SK-N-SH (cell line): ENCODE measurements around the gene SAMD1. TPM values are rescaled to one million over a fixed set of nuclear protein-coding genes. Genes with fewer than 3 reads are reported as not detected.

ENCODE experiments used
- CTCF ChIA-PET: fragments of 300-600, 350-600 bp; formaldehyde crosslinking; extraction: SDS; loops from one replicate; lab custom pipeline; 2021; lab: Yijun Ruan, JAX
- POLR2A ChIA-PET: fragments of 350-600 bp; sonication (Branson Sonifier 250); formaldehyde crosslinking; extraction: SDS; loops from one replicate; lab custom pipeline; 2020; ENCODE audit warnings: antibody characterized with exemption, inconsistent platforms; lab: Yijun Ruan, JAX
- DNase-seq: peaks from one replicate; pipeline ENCODE4 v3.0.0; 2012
- H2AFZ ChIP-seq: fragments of 200-600 bp; sonication (generic); 2 replicates; pipeline ENCODE4 v1.8.1; 2016; ENCODE audit warnings: antibody characterized with exemption, mild to moderate bottlenecking, low read depth
- H3F3A ChIP-seq: fragments of 200-600 bp; sonication (generic); replicated peaks from 2 replicates; pipeline ENCODE3; 2016; ENCODE audit warnings: antibody characterized with exemption, mild to moderate bottlenecking; ENCODE audit not compliant: insufficient read depth
- H3K27ac ChIP-seq, 2 experiments: fragments of 200-500 bp in 1 of 2; fragments of 200-600 bp in 1 of 2; sonication (Bioruptor generic) in 1 of 2; sonication (generic), shearing (Covaris generic) in 1 of 2; 2 replicates each; pipeline versions ENCODE4 v1.5.1 to v1.6.1; 2014 to 2016; ENCODE audit warnings: low read depth in 2 of 2, inconsistent platforms in 1 of 2, low read length in 1 of 2, mild to moderate bottlenecking in 1 of 2, mixed read lengths in 1 of 2
- H3K27me3 ChIP-seq: fragments of 200-600 bp; sonication (generic), shearing (Covaris generic); 2 replicates; pipeline ENCODE4 v1.6.1; 2016; ENCODE audit warnings: mixed run types; ENCODE audit not compliant: insufficient read depth
- H3K36me3 ChIP-seq, 2 experiments: fragments of 200-500 bp in 1 of 2; fragments of 200-600 bp in 1 of 2; sonication (Bioruptor generic) in 1 of 2; sonication (generic) in 1 of 2; replicated peaks in 1 of 2; 2 replicates each; pipeline versions ENCODE3 to v1.5.1; 2014 to 2016; ENCODE audit warnings: low read length in 1 of 2, mild to moderate bottlenecking in 1 of 2; ENCODE audit not compliant: insufficient read depth in 2 of 2, control insufficient read depth in 1 of 2
- H3K4me1 ChIP-seq, 2 experiments: fragments of 200-500 bp in 1 of 2; fragments of 200-600 bp in 1 of 2; sonication (Bioruptor generic) in 1 of 2; sonication (generic), shearing (Covaris generic) in 1 of 2; 2 replicates each; pipeline versions ENCODE4 v1.5.1 to v1.6.1; 2014 to 2016; ENCODE audit warnings: low read depth in 1 of 2, low read length in 1 of 2, mixed run types in 1 of 2; ENCODE audit not compliant: insufficient read depth in 2 of 2, control insufficient read depth in 1 of 2
- H3K4me2 ChIP-seq: fragments of 200-600 bp; sonication (generic), shearing (Covaris generic); 2 replicates; pipeline ENCODE4 v1.6.1; 2017; ENCODE audit warnings: mixed run types
- H3K4me3 ChIP-seq, 2 experiments: fragments of 200-500 bp in 1 of 2; fragments of 200-600 bp in 1 of 2; sonication (Bioruptor generic) in 1 of 2; sonication (generic), shearing (Covaris generic) in 1 of 2; 2 replicates each; pipeline versions ENCODE4 v1.5.1 to v1.8.1; 2014 to 2016; ENCODE audit warnings: low read depth in 2 of 2, inconsistent platforms in 1 of 2, low read length in 1 of 2, mild to moderate bottlenecking in 1 of 2, mixed read lengths in 1 of 2, moderate library complexity in 1 of 2
- H3K79me2 ChIP-seq: fragments of 200-600 bp; sonication (generic); 2 replicates; pipeline ENCODE4 v1.8.1; 2017; ENCODE audit warnings: mild to moderate bottlenecking; ENCODE audit not compliant: insufficient read depth
- H3K9ac ChIP-seq: fragments of 200-600 bp; sonication (generic); 2 replicates; pipeline ENCODE4 v1.6.1; 2017; ENCODE audit warnings: mixed run types
- H3K9me2 ChIP-seq: fragments of 200-600 bp; sonication (generic); 2 replicates; pipeline ENCODE4 v1.6.1; 2017; ENCODE audit warnings: mixed run types
- H3K9me3 ChIP-seq: fragments of 200-600 bp; sonication (generic); 2 replicates; pipeline ENCODE4 v1.6.1; 2017; ENCODE audit warnings: mixed run types, mild to moderate bottlenecking, moderate library complexity
- H4K20me1 ChIP-seq: fragments of 200-600 bp; sonication (generic); 2 replicates; pipeline ENCODE4 v1.6.1; 2017; ENCODE audit warnings: mild to moderate bottlenecking, mixed run types; ENCODE audit not compliant: insufficient read depth
- CTCF ChIP-seq: fragments of 200-600 bp; sonication (generic); IDR thresholded peaks from 2 replicates; pipeline ENCODE4 v1.6.1; 2017; ENCODE audit warnings: antibody characterized with exemption, mild to moderate bottlenecking, moderate library complexity
- ELF1 ChIP-seq: IDR thresholded peaks from 2 replicates; pipeline ENCODE4 v1.4.0; 2012
- EZH2phosphoT487 ChIP-seq: fragments of 200-600 bp; sonication (generic); IDR thresholded peaks from 2 replicates; pipeline ENCODE4 v1.6.1; 2017; ENCODE audit warnings: low read depth, mixed run types, mild to moderate bottlenecking, antibody characterized with exemption, moderate library complexity, borderline replicate concordance
- GABPA ChIP-seq: IDR thresholded peaks from 2 replicates; pipeline ENCODE4 v1.4.0; 2012; ENCODE audit warnings: low read depth, mild to moderate bottlenecking
- GATA2 ChIP-seq: sonication (generic); formaldehyde crosslinking; IDR thresholded peaks from 2 replicates; pipeline ENCODE4 v1.5.0; 2020; ENCODE audit warnings: mild to moderate bottlenecking, missing genetic modification reagents
- JUND ChIP-seq: IDR thresholded peaks from 2 replicates; pipeline ENCODE4 v1.4.0; 2012
- NRF1 ChIP-seq: IDR thresholded peaks from 2 replicates; pipeline ENCODE4 v1.6.1; 2012; ENCODE audit warnings: low read depth, mild to moderate bottlenecking, low read length
- RAD21 ChIP-seq: IDR thresholded peaks from 2 replicates; pipeline ENCODE4 v1.6.1; 2012; ENCODE audit warnings: mild to moderate bottlenecking, low read length
- RXRA ChIP-seq: IDR thresholded peaks from 2 replicates; pipeline ENCODE4 v1.4.0; 2012; ENCODE audit warnings: low read depth, mild to moderate bottlenecking, borderline replicate concordance
- SMC3 ChIP-seq: IDR thresholded peaks from 2 replicates; pipeline ENCODE4 v1.6.1; 2012; ENCODE audit warnings: low read depth, low read length, improper control_type of control experiment
- USF2 ChIP-seq: fragments of 150-350 bp; IDR thresholded peaks from 2 replicates; pipeline ENCODE4 v1.6.1; 2017; ENCODE audit warnings: antibody characterized with exemption, low read length, low read depth, borderline replicate concordance
- WGBS: methylation state at CpG from one replicate; pipeline ENCODE4 v1.1.6; 2017; ENCODE audit warnings: low lambda C conversion rate; 5-methylcytosine and 5-hydroxymethylcytosine counted together
- polyA plus RNA-seq, 3 experiments: library from polyadenylated mRNA; depleted of rRNA; stranded (reverse); fragments of >200 nt; gene quantifications; 2 replicates each; pipeline ENCODE4 v1.2.3, GENCODE V29; 2012
- TF ChIP-seq, protein P1 (sequence below): IDR thresholded peaks from 2 replicates; pipeline ENCODE4; 2012
- TF ChIP-seq, protein P2 (sequence below): IDR thresholded peaks from 2 replicates; pipeline ENCODE4 v1.6.1; 2012; ENCODE audit warnings: mild to moderate bottlenecking, low read depth, low read length, moderate library complexity

Gene SAMD1
- polyA plus RNA-seq, 1 of the 3 experiments (the other 2 are of a cell fraction), result 19.0 TPM

- no peaks in the 10 kb centered on the region for H3K27me3 ChIP-seq
- H2AFZ ChIP-seq, result no peak overlapping the region
- H3K36me3 ChIP-seq, result no peaks in the 10 kb centered on the region
- no peak overlapping the region for H3K4me2 ChIP-seq
- peak; percentile 17 for DNase-seq
- ChIA-PET POLR2A (no interaction called here), CTCF (interaction anchor here (0.9 to 3.0 kb wide), 5 partner anchors 12 to 175 kb away, joined by 3 to 15 read pairs (median 4); partner anchors contain the start of gene MISP3)
- no peaks in the 10 kb centered on the region for H3K9me2 ChIP-seq
- H3K27ac ChIP-seq, result no peak overlapping the region
- H4K20me1 ChIP-seq, result no peaks in the 10 kb centered on the region
- no peak overlapping the region for H3K4me3 ChIP-seq
- H3K9me3 ChIP-seq, result no peaks in the 10 kb centered on the region
- H3K4me1 ChIP-seq, result peaks cover 6 to 10% of the 10 kb centered on the region in 2 experiments; a peak in 2 of 4 replicates
- no peak for TF ChIP-seq GATA2 (CRISPR knock-in tag)
- H3K9ac ChIP-seq, result no peak overlapping the region
- H3K79me2 ChIP-seq, result no peaks in the 10 kb centered on the region
- 83% methylated on average over 11 of the region's 11 CpGs for WGBS
- peaks cover 11% of the 10 kb centered on the region for H3F3A ChIP-seq
Measured at GRCh38 chr19:14054721-14055120, 35.8 kb downstream of the SAMD1 start.

DNA sequence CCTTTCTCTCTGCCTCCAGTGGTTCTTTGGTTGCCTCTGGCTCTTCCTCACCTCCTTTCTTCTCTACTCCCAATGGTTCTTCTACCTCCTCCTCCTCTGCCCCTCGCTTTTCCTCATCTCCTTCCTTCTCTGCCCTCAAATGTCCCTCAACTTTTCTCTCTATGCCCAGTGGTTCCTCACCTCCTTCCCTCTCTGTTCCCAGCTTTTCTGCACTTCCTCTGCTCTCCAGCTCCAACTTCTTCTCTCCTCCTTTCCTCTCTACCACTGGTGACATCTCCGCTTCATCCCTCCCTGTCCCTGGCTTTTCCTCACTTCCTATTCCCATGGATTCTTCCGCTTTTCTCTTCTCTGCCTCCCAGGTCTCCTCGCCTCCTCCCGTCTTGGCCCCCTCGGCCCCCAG lies 36.5 kb downstream of the SAMD1 start:
- Histone ChIP-seq H4K20me1 (no peaks in the 10 kb centered on the region), H2AFZ (no peak overlapping the region), H3K9me3 (no peaks in the 10 kb centered on the region), H3F3A (peaks cover 11% of the 10 kb centered on the region), H3K27ac (no peak overlapping the region), H3K27me3 (no peaks in the 10 kb centered on the region), H3K4me2 (no peak overlapping the region), H3K36me3 (no peaks in the 10 kb centered on the region), H3K79me2 (no peaks in the 10 kb centered on the region), H3K4me1 (peaks cover 6 to 10% of the 10 kb centered on the region in 2 experiments; a peak in 2 of 4 replicates), H3K9me2 (no peaks in the 10 kb centered on the region), H3K4me3 (no peak overlapping the region), H3K9ac (no peak overlapping the region)
- ChIA-PET CTCF (interaction anchor here (0.9 to 3.0 kb wide), 5 partner anchors 11 to 25 kb away, joined by 3 to 15 read pairs (median 4); partner anchors contain the start of gene MISP3), POLR2A (no interaction called here)
- DNase-seq, result no peak
- TF ChIP-seq ELF1 (no peak), RAD21 (no peak), RXRA (no peak), USF2 (no peak), CTCF (no peak), EZH2phosphoT487 (no peak), GABPA (no peak), SMC3 (no peak), JUND (no peak), NRF1 (no peak)
- TF ChIP-seq, protein P1, sequence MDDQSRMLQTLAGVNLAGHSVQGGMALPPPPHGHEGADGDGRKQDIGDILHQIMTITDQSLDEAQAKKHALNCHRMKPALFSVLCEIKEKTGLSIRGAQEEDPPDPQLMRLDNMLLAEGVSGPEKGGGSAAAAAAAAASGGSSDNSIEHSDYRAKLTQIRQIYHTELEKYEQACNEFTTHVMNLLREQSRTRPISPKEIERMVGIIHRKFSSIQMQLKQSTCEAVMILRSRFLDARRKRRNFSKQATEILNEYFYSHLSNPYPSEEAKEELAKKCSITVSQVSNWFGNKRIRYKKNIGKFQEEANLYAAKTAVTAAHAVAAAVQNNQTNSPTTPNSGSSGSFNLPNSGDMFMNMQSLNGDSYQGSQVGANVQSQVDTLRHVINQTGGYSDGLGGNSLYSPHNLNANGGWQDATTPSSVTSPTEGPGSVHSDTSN, result no peak
- TF ChIP-seq, protein P2, sequence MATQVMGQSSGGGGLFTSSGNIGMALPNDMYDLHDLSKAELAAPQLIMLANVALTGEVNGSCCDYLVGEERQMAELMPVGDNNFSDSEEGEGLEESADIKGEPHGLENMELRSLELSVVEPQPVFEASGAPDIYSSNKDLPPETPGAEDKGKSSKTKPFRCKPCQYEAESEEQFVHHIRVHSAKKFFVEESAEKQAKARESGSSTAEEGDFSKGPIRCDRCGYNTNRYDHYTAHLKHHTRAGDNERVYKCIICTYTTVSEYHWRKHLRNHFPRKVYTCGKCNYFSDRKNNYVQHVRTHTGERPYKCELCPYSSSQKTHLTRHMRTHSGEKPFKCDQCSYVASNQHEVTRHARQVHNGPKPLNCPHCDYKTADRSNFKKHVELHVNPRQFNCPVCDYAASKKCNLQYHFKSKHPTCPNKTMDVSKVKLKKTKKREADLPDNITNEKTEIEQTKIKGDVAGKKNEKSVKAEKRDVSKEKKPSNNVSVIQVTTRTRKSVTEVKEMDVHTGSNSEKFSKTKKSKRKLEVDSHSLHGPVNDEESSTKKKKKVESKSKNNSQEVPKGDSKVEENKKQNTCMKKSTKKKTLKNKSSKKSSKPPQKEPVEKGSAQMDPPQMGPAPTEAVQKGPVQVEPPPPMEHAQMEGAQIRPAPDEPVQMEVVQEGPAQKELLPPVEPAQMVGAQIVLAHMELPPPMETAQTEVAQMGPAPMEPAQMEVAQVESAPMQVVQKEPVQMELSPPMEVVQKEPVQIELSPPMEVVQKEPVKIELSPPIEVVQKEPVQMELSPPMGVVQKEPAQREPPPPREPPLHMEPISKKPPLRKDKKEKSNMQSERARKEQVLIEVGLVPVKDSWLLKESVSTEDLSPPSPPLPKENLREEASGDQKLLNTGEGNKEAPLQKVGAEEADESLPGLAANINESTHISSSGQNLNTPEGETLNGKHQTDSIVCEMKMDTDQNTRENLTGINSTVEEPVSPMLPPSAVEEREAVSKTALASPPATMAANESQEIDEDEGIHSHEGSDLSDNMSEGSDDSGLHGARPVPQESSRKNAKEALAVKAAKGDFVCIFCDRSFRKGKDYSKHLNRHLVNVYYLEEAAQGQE, result no peak
- WGBS, result 95% methylated on average over 6 of the region's 6 CpGs
